ENCODE data around the gene BRSK1. TPM values are rescaled to one million over a fixed set of nuclear protein-coding genes. Genes with fewer than 3 reads are reported as not detected.

Gene BRSK1
- total and polyA plus RNA-seq, 2 of the 8 experiments (the other 6 are each of a cell fraction or from before 2014, with no cell fraction given), result 27.6 to 32.7 TPM

GRCh38 chr19:55255618-55256423 is 28.0 kb upstream of the BRSK1 start (continued):
- TF ChIP-seq KDM5A (IDR thresholded peaks at IDR 0.05; ENCODE audit: low read length) (no peak), CHD7 (IDR thresholded peaks at IDR 0.05; ENCODE audit: insufficient replicate concordance, low read length) (no peak), MAFK (IDR thresholded peaks at IDR 0.05; ENCODE audit: low read depth, low read length) (no peak), CBX8 (IDR thresholded peaks at IDR 0.05; ENCODE audit: borderline replicate concordance, low read depth, low read length) (no peak), KDM1A (IDR thresholded peaks at IDR 0.05; ENCODE audit: borderline replicate concordance, low read length) (no peak), TEAD4 (IDR thresholded peaks at IDR 0.05; ENCODE audit: low read depth, low read length) (no peak), TCF12 (IDR thresholded peaks at IDR 0.05; ENCODE audit: low read depth, low read length) (no peak)
